SW480 (cell line): ENCODE results near the gene TRIO.

ENCODE experiments used
- DNase-seq: peaks from one replicate; pipeline ENCODE4 v3.0.0-alpha.2; 2016; ENCODE audit warnings: low spot score

Gene TRIO

GRCh38 chr5:14147210-14147609 lies 4.1 kb downstream of the TRIO start:
- no peak for DNase-seq

- DNase-seq = no peak
Measured at GRCh38 chr5:14148483-14148882, 5.3 kb downstream of the TRIO start.

GRCh38 chr5:14148890-14149671 lies 5.9 kb downstream of the TRIO start:
- DNase-seq = no peak

- no peak for DNase-seq
Measured at GRCh38 chr5:14149672-14150274, 6.6 kb downstream of the TRIO start.

- no peak for DNase-seq
Measured at GRCh38 chr5:14151416-14151815, 8.3 kb downstream of the TRIO start.

- peak; percentile 22 for DNase-seq
Measured at GRCh38 chr5:14153071-14153864, 10.1 kb downstream of the TRIO start.

- DNase-seq = peak; percentile 50
Measured at GRCh38 chr5:14153932-14154731, 11.0 kb downstream of the TRIO start.

GRCh38 chr5:14155075-14155474 lies 11.9 kb downstream of the TRIO start:
- no peak for DNase-seq

- no peak for DNase-seq
Measured at GRCh38 chr5:14155739-14156138, 12.6 kb downstream of the TRIO start.

- no peak for DNase-seq
Measured at GRCh38 chr5:14156290-14156649, 13.1 kb downstream of the TRIO start.

- DNase-seq = peak; percentile 86
Measured at GRCh38 chr5:14156650-14157492, 13.7 kb downstream of the TRIO start.

- no peak for DNase-seq
Measured at GRCh38 chr5:14157493-14157782, 14.3 kb downstream of the TRIO start.

- no peak for DNase-seq
Measured at GRCh38 chr5:14158890-14159666, 15.9 kb downstream of the TRIO start.

GRCh38 chr5:14161825-14162556 lies 18.8 kb downstream of the TRIO start:
- peak; percentile 36 for DNase-seq

- no peak for DNase-seq
Measured at GRCh38 chr5:14164164-14165163, 21.3 kb downstream of the TRIO start.

- peak; percentile 74 for DNase-seq
Measured at GRCh38 chr5:14165375-14166106, 22.4 kb downstream of the TRIO start.

GRCh38 chr5:14166437-14166836 lies 23.3 kb downstream of the TRIO start:
- DNase-seq = no peak
